ENCODE measurements around the gene DENND1A. TPM values are rescaled to one million over a fixed set of nuclear protein-coding genes. Genes with fewer than 3 reads are reported as not detected.

The DENND1A gene
- total RNA-seq, 3 donors from 2014 or later: 18.4 to 21.3 (median 20.1) TPM

- no peak for DNase-seq (ENCODE audit: low spot score in 2 of 2)
- intact Hi-C loops (cut with DNase I; ENCODE audit: low total_unique reads): loop anchor here (10.0 kb wide), 1 partner anchor 1967 kb away; no protein-coding TSS in a partner anchor
- TF ChIP-seq CTCF (IDR thresholded peaks at IDR 0.05): no peak
- TF ChIP-seq POLR2AphosphoS5 (IDR thresholded peaks at IDR 0.05): no peak
- TF ChIP-seq POLR2A (IDR thresholded peaks at IDR 0.05): no peak
- Histone ChIP-seq H3K27ac (no peak overlapping the region), H3K4me3 (no peak overlapping the region), H3K27me3 (no peaks in the 10 kb centered on the region), H3K9me3 (no peaks in the 10 kb centered on the region), H3K36me3 (no peaks in the 10 kb centered on the region), H3K4me1 (no peaks in the 10 kb centered on the region)
Observed at GRCh38 chr9:123411636-123412035, 518.3 kb downstream of the DENND1A start.

- intact Hi-C loops (cut with DNase I; ENCODE audit: low total_unique reads): loop anchor here (10.0 kb wide), 1 partner anchor 1966 kb away; no protein-coding TSS in a partner anchor
- Histone ChIP-seq H3K27me3 (no peaks in the 10 kb centered on the region), H3K4me1 (no peaks in the 10 kb centered on the region), H3K27ac (no peak overlapping the region), H3K36me3 (no peaks in the 10 kb centered on the region), H3K9me3 (no peaks in the 10 kb centered on the region), H3K4me3 (no peak overlapping the region)
- TF ChIP-seq CTCF (IDR thresholded peaks at IDR 0.05) (no peak), POLR2A (IDR thresholded peaks at IDR 0.05) (no peak), POLR2AphosphoS5 (IDR thresholded peaks at IDR 0.05) (no peak)
- DNase-seq (ENCODE audit: low spot score in 2 of 2): no peak
Observed at GRCh38 chr9:123411191-123411590, 518.7 kb downstream of the DENND1A start.

- Histone ChIP-seq H3K9me3 (no peaks in the 10 kb centered on the region), H3K4me1 (no peaks in the 10 kb centered on the region), H3K36me3 (no peaks in the 10 kb centered on the region), H3K27me3 (no peaks in the 10 kb centered on the region), H3K27ac (no peak overlapping the region), H3K4me3 (no peak overlapping the region)
- intact Hi-C loops (cut with DNase I; ENCODE audit: low total_unique reads): loop anchor here (10.0 kb wide), 1 partner anchor 1966 kb away; no protein-coding TSS in a partner anchor
- TF ChIP-seq POLR2AphosphoS5 (IDR thresholded peaks at IDR 0.05): no peak
- DNase-seq (ENCODE audit: low spot score in 2 of 2): no peak
Observed at GRCh38 chr9:123410281-123410910, 519.5 kb downstream of the DENND1A start.

DNA sequence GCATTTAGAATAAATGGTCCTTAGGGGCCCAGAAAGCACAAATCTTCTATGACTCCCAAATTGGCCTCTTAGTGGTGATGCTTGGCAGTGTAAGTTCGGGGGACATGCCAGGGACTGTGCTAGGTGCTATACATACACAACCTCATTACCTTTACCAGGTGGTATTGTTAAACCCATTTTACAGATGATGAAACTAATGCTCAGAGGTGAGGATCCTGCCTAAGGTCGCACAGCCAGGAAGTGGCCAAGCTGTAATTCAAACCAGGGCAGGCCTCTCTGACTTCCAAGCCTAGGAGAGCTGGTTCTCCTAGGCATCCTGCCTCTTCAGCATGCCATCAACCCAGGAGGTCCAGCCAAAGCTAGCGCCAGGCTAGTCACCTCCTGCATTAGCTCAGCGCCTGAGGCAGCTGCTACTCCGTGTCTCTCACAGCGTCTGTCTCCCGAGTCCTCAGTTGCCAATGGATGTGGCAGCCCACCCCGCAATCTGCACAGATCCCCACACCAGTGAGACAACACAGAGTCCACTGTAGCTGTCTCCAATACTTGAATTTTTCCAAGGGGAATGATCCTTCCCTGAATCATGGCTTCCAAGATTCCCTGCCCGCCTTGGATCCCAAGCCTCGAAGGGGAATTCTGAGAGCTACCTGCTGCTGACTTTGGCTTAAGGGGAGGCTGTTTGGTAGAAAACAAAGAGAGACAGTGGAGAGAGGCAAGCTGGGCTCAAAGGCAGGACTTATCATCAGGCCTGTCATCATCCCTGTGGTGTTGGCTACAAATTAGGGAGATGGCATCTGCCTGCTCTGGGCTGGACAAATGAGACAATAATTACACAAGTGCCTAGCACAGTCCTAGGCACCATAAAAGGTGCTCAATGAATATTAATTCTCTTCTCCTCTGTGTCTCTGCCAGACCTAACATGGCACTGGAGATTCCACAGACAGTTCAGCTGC lies 521.3 kb downstream of the DENND1A start:
- TF ChIP-seq POLR2A (IDR thresholded peaks at IDR 0.05) (no peak), CTCF (IDR thresholded peaks at IDR 0.05) (no peak), POLR2AphosphoS5 (IDR thresholded peaks at IDR 0.05) (no peak)
- Histone ChIP-seq H3K9me3 (no peaks in the 10 kb centered on the region), H3K4me3 (no peak overlapping the region), H3K27me3 (no peaks in the 10 kb centered on the region), H3K4me1 (no peaks in the 10 kb centered on the region), H3K27ac (no peak overlapping the region), H3K36me3 (no peaks in the 10 kb centered on the region)
- intact Hi-C loops (cut with DNase I; ENCODE audit: low total_unique reads): no loop called here
- DNase-seq (ENCODE audit: low spot score in 2 of 2): no peak

GRCh38 chr9:123407217-123407851 lies 522.6 kb downstream of the DENND1A start:
- no peaks in the 10 kb centered on the region for H3K4me1 ChIP-seq
- no peak overlapping the region for H3K4me3 ChIP-seq
- no peaks in the 10 kb centered on the region for H3K36me3 ChIP-seq
- no peaks in the 10 kb centered on the region for H3K9me3 ChIP-seq
- no peaks in the 10 kb centered on the region for H3K27me3 ChIP-seq
- no peak for TF ChIP-seq POLR2AphosphoS5 (IDR thresholded peaks at IDR 0.05)
- TF ChIP-seq CTCF (IDR thresholded peaks at IDR 0.05): no peak
- no peak for TF ChIP-seq POLR2A (IDR thresholded peaks at IDR 0.05)
- DNase-seq (ENCODE audit: low spot score in 2 of 2): no peak
- H3K27ac ChIP-seq: no peak overlapping the region
- intact Hi-C loops (cut with DNase I; ENCODE audit: low total_unique reads): no loop called here
